ENCODE data around the gene ARFGEF2. TPM values are rescaled to one million over a fixed set of nuclear protein-coding genes. Genes with fewer than 3 reads are reported as not detected.
A peak's percentile ranks its signal among the peaks of the same experiment; 100 is the strongest.

Gene ARFGEF2
- total RNA-seq, 1 experiment from 2014 or later = 95.5 TPM

DNA sequence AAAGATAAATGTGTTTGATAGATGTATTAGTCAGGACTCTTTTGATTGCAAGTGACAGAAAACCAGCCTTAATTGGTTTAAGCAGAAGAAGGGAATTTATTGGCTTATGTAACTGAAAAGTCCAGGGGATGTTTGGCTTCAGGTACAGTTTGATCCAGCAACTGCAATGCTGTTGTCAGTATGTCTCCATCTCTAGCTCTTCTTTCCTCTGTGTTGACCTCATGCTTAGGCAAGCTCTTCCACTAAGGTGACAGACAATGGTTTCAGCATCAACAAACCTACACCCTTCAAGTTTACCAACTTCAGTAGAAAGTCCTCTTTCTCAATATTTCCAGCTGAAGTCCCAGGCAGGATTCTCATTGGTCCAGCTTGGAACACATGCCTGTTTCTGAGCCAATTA is 28.1 kb upstream of the ARFGEF2 start:
- in situ Hi-C loops (cut with HindIII; ENCODE audit: low pct_unique_long_range_greater_than_20kb, low sequenced_read_pairs) = no loop called here
- no peak for DNase-seq (ENCODE audit: low read depth, low spot score)

DNA sequence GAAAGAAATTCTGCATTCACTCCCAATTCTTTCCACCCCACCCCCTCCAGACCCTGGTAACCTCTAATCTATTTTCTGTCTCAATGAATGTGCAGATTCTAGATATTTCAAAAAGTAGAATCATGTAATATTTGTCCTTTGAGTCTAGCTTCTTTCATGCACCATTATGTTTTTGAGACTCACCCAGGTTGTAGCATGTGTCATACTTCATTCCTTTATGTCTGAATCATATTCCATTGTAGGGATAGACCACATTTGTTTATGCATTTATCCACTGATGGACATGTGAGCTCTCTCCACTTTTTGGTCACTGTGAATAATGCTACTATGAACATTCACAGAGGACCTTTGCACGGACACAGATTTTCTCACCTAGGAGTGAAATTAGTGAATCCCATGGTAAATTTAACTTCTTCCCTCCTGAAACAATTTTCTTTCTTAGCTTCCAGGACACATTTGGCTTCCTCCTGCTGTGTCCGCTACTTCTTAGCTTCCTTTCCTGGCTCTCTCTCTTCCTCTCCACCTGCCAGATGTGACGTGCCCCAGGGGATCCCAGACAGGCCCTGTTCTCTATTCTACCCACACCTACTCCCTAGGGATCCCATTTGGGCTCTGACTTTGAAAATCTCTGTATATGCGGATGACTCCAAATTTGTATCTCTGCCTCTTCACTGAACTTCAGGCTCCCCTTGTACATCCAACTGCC is 24.1 kb upstream of the ARFGEF2 start:
- in situ Hi-C loops (cut with HindIII; ENCODE audit: low pct_unique_long_range_greater_than_20kb, low sequenced_read_pairs) = no loop called here

GRCh38 chr20:48898210-48898609 is 23.3 kb upstream of the ARFGEF2 start:
- in situ Hi-C loops (cut with HindIII; ENCODE audit: low pct_unique_long_range_greater_than_20kb, low sequenced_read_pairs) = no loop called here
- DNase-seq (ENCODE audit: low read depth, low spot score) = no peak

More for the DNA sequence above, 24.1 kb upstream of the ARFGEF2 start:
- DNase-seq (ENCODE audit: low read depth, low spot score) = peak; percentile 40

- in situ Hi-C loops (cut with HindIII; ENCODE audit: low pct_unique_long_range_greater_than_20kb, low sequenced_read_pairs) = no loop called here
Observed at GRCh38 chr20:48898896-48899530, 22.5 kb upstream of the ARFGEF2 start.

DNA sequence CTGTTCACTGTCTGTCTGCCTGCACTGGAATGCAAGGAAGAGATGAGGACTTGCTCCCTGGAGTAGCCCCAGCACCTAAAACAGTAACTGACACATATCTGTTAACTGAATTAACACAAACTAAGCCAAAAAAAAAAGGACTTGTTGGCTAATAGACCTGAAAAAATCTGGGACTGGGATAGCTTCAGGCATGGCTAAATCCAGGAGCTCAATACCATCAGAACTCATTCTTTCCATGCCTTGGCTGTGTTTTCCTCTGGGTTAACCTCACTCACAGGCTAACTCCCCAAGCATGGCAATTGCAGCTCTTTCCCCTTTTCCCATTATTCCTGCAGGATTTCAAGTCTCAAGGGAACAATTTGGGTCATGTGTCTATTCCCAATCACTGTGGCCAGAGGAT is 21.6 kb upstream of the ARFGEF2 start:
- in situ Hi-C loops (cut with HindIII; ENCODE audit: low pct_unique_long_range_greater_than_20kb, low sequenced_read_pairs) = no loop called here
- DNase-seq (ENCODE audit: low read depth, low spot score) = no peak

More at GRCh38 chr20:48898896-48899530, 22.5 kb upstream of the ARFGEF2 start:
- no peak for DNase-seq (ENCODE audit: low read depth, low spot score)

DNA sequence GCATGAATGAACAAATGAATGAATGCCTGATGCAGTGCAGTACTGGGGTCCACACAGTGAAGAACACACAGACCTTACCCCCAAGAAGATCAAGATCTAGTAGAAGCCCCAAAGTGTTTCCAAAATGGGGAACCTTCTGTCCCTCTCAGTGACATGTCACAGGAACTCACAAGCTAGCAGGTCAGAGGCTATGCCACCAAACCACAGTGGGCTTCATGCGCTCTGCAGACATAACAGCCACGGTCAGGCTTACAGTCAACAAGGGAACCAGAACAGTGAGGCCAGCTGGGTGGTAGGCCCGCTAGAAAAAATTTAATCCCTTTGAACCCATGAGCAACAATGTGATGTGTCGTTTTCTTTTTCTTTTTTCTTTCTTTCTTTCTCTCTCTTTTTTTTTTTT is 20.2 kb upstream of the ARFGEF2 start:
- no peak for DNase-seq (ENCODE audit: low read depth, low spot score)
- in situ Hi-C loops (cut with HindIII; ENCODE audit: low pct_unique_long_range_greater_than_20kb, low sequenced_read_pairs) = no loop called here

DNA sequence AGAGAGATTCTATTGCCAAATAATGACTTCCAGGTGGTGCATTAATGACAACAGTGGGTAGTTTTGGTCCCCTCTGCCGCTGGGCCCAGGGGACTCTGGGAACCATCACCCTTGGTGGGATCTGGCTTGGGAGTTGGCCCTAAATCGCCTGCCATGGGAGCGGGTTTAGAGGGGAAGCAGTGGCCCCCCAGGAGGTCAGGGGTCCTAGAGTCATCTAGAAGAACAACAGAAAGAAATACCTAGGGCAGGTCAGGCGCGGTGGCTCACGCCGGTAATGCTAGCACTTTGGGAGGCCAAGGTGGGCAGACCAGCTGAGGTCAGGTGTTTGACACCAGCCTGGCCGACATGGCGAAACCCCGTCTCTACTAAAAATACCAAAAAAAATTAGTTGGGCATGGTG is 17.8 kb upstream of the ARFGEF2 start:
- in situ Hi-C loops (cut with HindIII; ENCODE audit: low pct_unique_long_range_greater_than_20kb, low sequenced_read_pairs) = no loop called here

GRCh38 chr20:48904566-48905296 is 16.8 kb upstream of the ARFGEF2 start:
- DNase-seq (ENCODE audit: low read depth, low spot score) = peak; percentile 82
- in situ Hi-C loops (cut with HindIII; ENCODE audit: low pct_unique_long_range_greater_than_20kb, low sequenced_read_pairs) = no loop called here

More for the DNA sequence above, 17.8 kb upstream of the ARFGEF2 start:
- DNase-seq (ENCODE audit: low read depth, low spot score) = no peak

DNA sequence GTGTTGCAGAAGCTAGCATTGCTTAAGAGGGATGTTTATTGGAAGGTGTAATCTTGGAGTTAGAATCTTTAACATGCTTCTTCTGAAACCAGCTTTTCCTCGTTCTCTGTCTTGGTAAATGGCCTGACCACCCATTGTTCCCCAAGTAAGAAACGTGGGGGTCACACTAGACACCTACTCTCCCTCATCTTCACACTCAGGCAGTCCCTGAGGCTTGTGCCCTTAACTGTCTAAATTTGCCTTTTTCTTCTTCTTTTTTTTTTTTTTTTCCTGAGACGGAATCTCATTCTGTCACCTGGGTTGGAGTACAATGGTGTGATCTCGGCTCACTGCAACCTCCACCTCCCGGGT is 16.2 kb upstream of the ARFGEF2 start:
- DNase-seq (ENCODE audit: low read depth, low spot score) = no peak
- in situ Hi-C loops (cut with HindIII; ENCODE audit: low pct_unique_long_range_greater_than_20kb, low sequenced_read_pairs) = no loop called here

GRCh38 chr20:48906221-48906877 is 15.2 kb upstream of the ARFGEF2 start:
- in situ Hi-C loops (cut with HindIII; ENCODE audit: low pct_unique_long_range_greater_than_20kb, low sequenced_read_pairs) = no loop called here
- DNase-seq (ENCODE audit: low read depth, low spot score) = no peak

DNA sequence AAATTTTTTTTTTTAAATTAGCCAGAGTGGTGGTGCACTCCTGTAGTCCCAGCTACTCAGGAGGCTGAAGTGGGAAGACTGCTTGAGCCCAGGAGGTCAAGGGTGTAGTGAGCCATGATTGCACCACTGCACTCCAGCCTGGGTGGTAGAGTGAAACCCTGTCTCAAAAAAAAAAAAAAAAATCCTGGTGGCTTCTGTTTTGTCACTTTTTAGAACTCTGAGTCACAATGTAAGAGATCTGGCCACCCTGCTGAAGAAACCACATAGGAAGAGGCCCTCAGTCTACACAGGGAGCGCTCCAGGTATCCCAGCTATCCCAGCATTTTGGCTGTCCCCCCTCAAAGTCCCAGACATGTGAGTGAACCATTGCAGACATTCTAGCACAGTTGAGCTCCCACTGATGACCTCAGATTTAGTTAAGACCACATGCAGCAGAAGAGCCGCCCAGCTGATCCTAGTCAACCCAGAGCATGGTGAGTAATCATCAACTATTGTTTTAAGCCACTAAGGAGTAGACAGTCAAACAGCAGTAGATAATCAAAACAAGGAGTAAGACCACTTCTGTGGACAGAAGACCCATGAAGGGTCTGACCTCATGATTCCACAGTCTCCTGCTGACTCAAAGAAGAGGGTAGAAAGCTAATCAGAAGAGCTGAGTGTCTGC is 12.7 kb upstream of the ARFGEF2 start:
- in situ Hi-C loops (cut with HindIII; ENCODE audit: low pct_unique_long_range_greater_than_20kb, low sequenced_read_pairs) = no loop called here
- no peak for DNase-seq (ENCODE audit: low read depth, low spot score)

DNA sequence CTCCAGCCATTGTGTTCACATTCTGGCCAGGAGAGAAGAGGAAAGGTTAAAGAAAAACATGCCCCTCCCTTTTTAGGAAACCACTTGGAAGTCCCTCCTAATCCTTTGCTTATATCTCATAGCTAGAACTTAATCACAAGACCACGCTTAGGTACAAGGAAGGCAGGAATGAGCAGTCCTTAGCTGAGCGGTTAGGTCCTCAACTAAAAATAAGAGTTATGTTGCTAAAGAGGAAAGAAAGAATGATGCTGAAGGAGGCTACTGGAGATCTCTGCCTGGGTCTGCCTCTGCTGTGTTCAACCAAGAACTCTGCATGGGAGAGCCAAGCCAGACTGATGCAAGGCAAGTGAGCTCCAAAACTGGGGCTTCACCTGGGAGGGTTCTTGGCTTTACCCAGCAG is 11.6 kb upstream of the ARFGEF2 start:
- in situ Hi-C loops (cut with HindIII; ENCODE audit: low pct_unique_long_range_greater_than_20kb, low sequenced_read_pairs) = no loop called here
- DNase-seq (ENCODE audit: low read depth, low spot score) = no peak

GRCh38 chr20:48910347-48910781 is 11.1 kb upstream of the ARFGEF2 start:
- no peak for DNase-seq (ENCODE audit: low read depth, low spot score)
- in situ Hi-C loops (cut with HindIII; ENCODE audit: low pct_unique_long_range_greater_than_20kb, low sequenced_read_pairs) = no loop called here

DNA sequence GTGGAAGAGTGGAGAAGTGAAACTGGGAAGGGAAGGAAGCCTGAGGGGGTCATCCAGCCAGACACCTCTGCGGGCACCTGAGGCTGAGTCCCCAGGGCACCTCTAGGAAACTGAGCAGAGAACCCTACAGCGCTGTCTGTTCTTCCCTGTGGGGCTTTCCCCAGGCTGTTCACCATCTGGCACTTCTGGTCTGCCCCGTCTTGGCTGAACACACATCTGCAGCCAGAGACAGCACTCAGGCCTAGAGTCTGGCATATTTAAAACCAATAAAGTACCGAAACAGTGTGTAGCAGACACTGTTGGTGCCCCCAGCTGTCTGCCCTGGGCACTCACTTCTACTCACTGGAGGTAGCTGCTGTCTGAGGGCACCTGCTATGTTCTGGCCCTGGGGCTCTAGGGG is 9.4 kb upstream of the ARFGEF2 start:
- in situ Hi-C loops (cut with HindIII; ENCODE audit: low pct_unique_long_range_greater_than_20kb, low sequenced_read_pairs) = no loop called here
- no peak for DNase-seq (ENCODE audit: low read depth, low spot score)

DNA sequence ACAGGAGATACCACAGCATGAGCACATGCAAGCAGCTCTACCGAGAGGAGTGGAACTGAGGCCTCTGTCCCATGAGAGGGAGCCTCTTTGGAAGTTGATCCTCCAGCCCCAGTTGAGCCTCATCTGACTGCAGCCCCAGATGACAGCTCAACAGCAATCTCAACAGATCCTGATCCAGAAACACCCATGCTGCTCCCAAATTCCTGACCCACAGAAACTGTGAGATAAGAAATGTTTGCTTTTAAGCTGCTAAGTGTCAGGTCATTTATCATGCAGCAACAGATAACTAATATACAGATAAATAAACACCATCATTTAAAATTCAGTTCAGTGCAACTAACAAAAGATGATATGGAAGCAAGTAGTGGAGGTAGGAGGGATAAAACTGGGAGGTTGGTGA is 4.8 kb upstream of the ARFGEF2 start:
- in situ Hi-C loops (cut with HindIII; ENCODE audit: low pct_unique_long_range_greater_than_20kb, low sequenced_read_pairs) = no loop called here
- DNase-seq (ENCODE audit: low read depth, low spot score) = no peak

DNA sequence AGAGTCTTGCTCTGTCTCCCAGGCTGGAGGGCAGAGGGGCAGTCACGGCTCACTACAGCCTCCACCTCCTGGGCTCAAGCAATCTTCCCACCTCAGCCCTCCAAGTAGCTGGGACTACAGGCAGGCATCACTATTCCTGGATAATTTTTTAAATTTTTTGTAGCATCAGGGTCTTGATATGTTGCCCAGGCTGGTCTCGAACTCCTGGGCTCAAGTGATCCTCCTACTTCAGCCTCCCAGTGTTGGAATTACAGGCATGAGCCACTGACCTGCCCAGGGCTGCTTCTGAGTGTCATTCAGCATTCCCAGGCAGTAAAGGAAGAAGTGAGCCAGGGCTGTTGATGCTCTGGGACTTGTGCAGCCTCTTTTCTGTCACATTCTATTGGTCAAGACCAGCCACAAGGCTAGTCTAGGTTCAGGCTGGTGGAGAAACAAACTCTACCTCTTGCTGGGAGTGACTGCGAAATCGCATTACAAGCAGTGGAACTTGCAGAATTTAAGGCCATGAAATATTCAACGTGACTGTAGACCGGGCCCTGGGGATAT is 2.1 kb upstream of the ARFGEF2 start:
- DNase-seq (ENCODE audit: low read depth, low spot score) = no peak
- in situ Hi-C loops (cut with HindIII; ENCODE audit: low pct_unique_long_range_greater_than_20kb, low sequenced_read_pairs) = no loop called here

DNA sequence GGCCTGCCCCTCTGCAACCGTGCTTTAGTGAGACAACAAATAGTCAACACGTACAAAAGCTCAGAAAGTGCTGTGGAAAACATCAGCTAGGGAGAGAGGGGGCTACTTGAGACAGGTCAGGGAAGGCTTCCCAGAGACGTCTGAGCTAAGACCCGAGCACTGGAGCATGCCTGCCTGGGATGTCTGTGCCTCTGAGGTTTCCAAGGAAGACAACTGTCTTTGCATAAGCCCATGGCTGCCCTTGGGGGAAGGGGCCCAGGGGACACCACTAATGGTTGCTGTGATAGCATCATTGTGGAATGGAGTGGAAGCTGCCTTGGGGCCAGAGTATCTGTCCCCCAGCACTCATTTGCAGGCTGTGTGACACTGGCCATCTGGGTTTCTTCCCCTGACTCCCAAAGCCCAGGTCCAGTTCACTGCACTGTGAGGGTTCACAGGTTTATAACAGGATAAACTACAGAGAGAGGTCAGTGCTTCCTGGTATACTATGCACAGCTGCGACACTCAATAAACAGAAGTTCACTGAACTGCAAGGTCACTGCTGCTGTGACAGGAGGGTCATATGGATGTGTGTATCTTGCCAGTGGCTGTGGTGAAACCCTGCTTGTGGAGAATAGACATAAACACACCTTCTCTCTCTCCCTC is 1.5 kb upstream of the ARFGEF2 start:
- in situ Hi-C loops (cut with HindIII; ENCODE audit: low pct_unique_long_range_greater_than_20kb, low sequenced_read_pairs) = no loop called here
- no peak for DNase-seq (ENCODE audit: low read depth, low spot score)
